IMR-90 (cell line): ENCODE measurements around the gene CTPS2. TPM values are rescaled to one million over a fixed set of nuclear protein-coding genes. Genes with fewer than 3 reads are reported as not detected.
A peak's percentile ranks its signal among the peaks of the same experiment; 100 is the strongest.

Experiments used
- ATAC-seq: fragments of 200-7000 bp; cut with Tn5 transposase; 2 replicates; pipeline ENCODE4 v1.9.1; 2020; ENCODE audit warnings: low read depth, mild to moderate bottlenecking, moderate library complexity
- BruUV-seq: library from RNA; stranded (reverse); fragments of 400-500 nt; replicated peaks from 2 replicates; lab custom pipeline; 2021; lab: Mats Ljungman, UMichigan
- CTCF ChIA-PET: fragments of 300-600 bp; formaldehyde crosslinking; extraction: SDS; loops from one replicate; lab custom pipeline; 2021; ENCODE audit warnings: antibody characterized with exemption; lab: Yijun Ruan, JAX
- POLR2A ChIA-PET: fragments of 300-600 bp; sonication (Branson Sonifier 250); formaldehyde crosslinking; loops from one replicate; lab custom pipeline; 2022; ENCODE audit warnings: antibody characterized with exemption; ENCODE audit not compliant: unreplicated experiment; lab: Charles Lee
- DNase-seq: peaks from one replicate; pipeline ENCODE4 v3.0.0; 2013
- H2AFZ ChIP-seq: replicated peaks from 2 replicates; pipeline ENCODE3; 2013; ENCODE audit warnings: low read length, mild to moderate bottlenecking; ENCODE audit not compliant: poor library complexity
- H2AK5ac ChIP-seq: 2 replicates; pipeline ENCODE4 v1.6.1; 2013; ENCODE audit warnings: low read depth, low read length, inconsistent platforms
- H2AK9ac ChIP-seq: replicated peaks from 2 replicates; pipeline ENCODE3; 2013; ENCODE audit warnings: mild to moderate bottlenecking, low read depth, low read length, moderate library complexity; ENCODE audit not compliant: poor library complexity
- H2BK120ac ChIP-seq: 2 replicates; pipeline ENCODE4 v1.6.1; 2013; ENCODE audit warnings: low read depth, low read length, inconsistent platforms
- H2BK15ac ChIP-seq: 3 replicates; pipeline ENCODE4 v1.6.1; 2013; ENCODE audit warnings: low read depth, low read length, inconsistent platforms
- H2BK20ac ChIP-seq: 2 replicates; pipeline ENCODE4 v1.6.1; 2013; ENCODE audit warnings: low read depth, mild to moderate bottlenecking, inconsistent platforms, low read length, moderate library complexity
- H2BK5ac ChIP-seq: 2 replicates; pipeline ENCODE4 v1.6.1; 2013; ENCODE audit warnings: mild to moderate bottlenecking, low read depth, low read length, inconsistent platforms; ENCODE audit not compliant: poor library complexity, severe bottlenecking
- H3K14ac ChIP-seq: replicated peaks from 2 replicates; pipeline ENCODE4 v1.6.1; 2013; ENCODE audit warnings: low read depth, low read length, inconsistent platforms
- H3K18ac ChIP-seq: 2 replicates; pipeline ENCODE4 v1.6.1; 2013; ENCODE audit warnings: low read depth, low read length, control low read depth
- H3K23ac ChIP-seq: 2 replicates; pipeline ENCODE4 v1.6.1; 2013; ENCODE audit warnings: low read depth, low read length, inconsistent platforms
- H3K27ac ChIP-seq: 2 replicates; pipeline ENCODE4 v1.5.1; 2013; ENCODE audit warnings: mild to moderate bottlenecking, control low read depth, low read length; ENCODE audit not compliant: insufficient read depth
- H3K27me3 ChIP-seq: 2 replicates; pipeline ENCODE4 v1.6.1; 2013; ENCODE audit warnings: low read length; ENCODE audit not compliant: control insufficient read depth, insufficient read depth
- H3K36me3 ChIP-seq: 2 replicates; pipeline ENCODE4 v1.6.1; 2013; ENCODE audit warnings: low read length, mixed read lengths; ENCODE audit not compliant: control insufficient read depth, insufficient read depth
- H3K4ac ChIP-seq: 2 replicates; pipeline ENCODE4 v1.6.1; 2013; ENCODE audit warnings: low read depth, low read length, inconsistent platforms
- H3K4me1 ChIP-seq: 2 replicates; pipeline ENCODE4 v1.6.1; 2013; ENCODE audit warnings: low read length, mixed read lengths; ENCODE audit not compliant: control insufficient read depth, insufficient read depth
- H3K4me2 ChIP-seq: 2 replicates; pipeline ENCODE4 v1.6.1; 2013; ENCODE audit warnings: low read depth, mild to moderate bottlenecking, control low read depth, low read length, moderate library complexity
- H3K4me3 ChIP-seq: 2 replicates; pipeline ENCODE4 v1.5.1; 2013; ENCODE audit warnings: low read depth, mild to moderate bottlenecking, control low read depth, low read length, moderate library complexity; ENCODE audit not compliant: insufficient read depth
- H3K56ac ChIP-seq: 2 replicates; pipeline ENCODE4 v1.6.1; 2013; ENCODE audit warnings: low read length, inconsistent platforms; ENCODE audit not compliant: insufficient read depth; ENCODE audit errors: extremely low read depth
- H3K79me1 ChIP-seq, 2 experiments: 2 replicates each; pipeline ENCODE4 v1.6.1; 2013; ENCODE audit warnings: low read length in 2 of 2, inconsistent platforms in 1 of 2, low read depth in 1 of 2
- H3K9ac ChIP-seq: 2 replicates; pipeline ENCODE4 v1.6.1; 2013; ENCODE audit warnings: low read depth, low read length, control low read depth
- H3K9me1 ChIP-seq: 2 replicates; pipeline ENCODE4 v1.6.1; 2013; ENCODE audit warnings: low read length, inconsistent platforms; ENCODE audit not compliant: insufficient read depth
- H3K9me3 ChIP-seq: 2 replicates; pipeline ENCODE4 v1.6.1; 2013; ENCODE audit warnings: low read length; ENCODE audit not compliant: control insufficient read depth, insufficient read depth
- H4K20me1 ChIP-seq: 2 replicates; pipeline ENCODE4 v1.6.1; 2013; ENCODE audit warnings: low read length, inconsistent platforms; ENCODE audit not compliant: insufficient read depth
- H4K5ac ChIP-seq: 2 replicates; pipeline ENCODE4 v1.6.1; 2013; ENCODE audit warnings: mild to moderate bottlenecking, low read depth, low read length, control low read depth
- H4K8ac ChIP-seq, 2 experiments: 2 replicates each; pipeline ENCODE4 v1.6.1; 2013; ENCODE audit warnings: low read depth in 2 of 2, low read length in 2 of 2, control low read depth in 1 of 2, inconsistent platforms in 1 of 2
- H4K91ac ChIP-seq: 2 replicates; pipeline ENCODE4 v1.6.1; 2013; ENCODE audit warnings: low read depth, low read length, inconsistent platforms; ENCODE audit not compliant: insufficient read depth
- BHLHE40 ChIP-seq: fragments of 150-350 bp; IDR thresholded peaks from 2 replicates; pipeline ENCODE4 v1.6.1; 2016; ENCODE audit warnings: mild to moderate bottlenecking, low read depth, low read length
- CEBPB ChIP-seq: IDR thresholded peaks from 2 replicates; pipeline ENCODE4 v1.6.1; 2012; ENCODE audit warnings: low read depth, low read length, improper control_type of control experiment
- CHD1 ChIP-seq: IDR thresholded peaks from 2 replicates; pipeline ENCODE4 v1.6.1; 2012; ENCODE audit warnings: low read depth, low read length, improper control_type of control experiment
- CTCF ChIP-seq: conservative IDR thresholded peaks from 2 replicates; pipeline ENCODE4 v1.5.1; 2012; ENCODE audit warnings: mild to moderate bottlenecking, low read depth, low read length, improper control_type of control experiment
- ELK1 ChIP-seq: fragments of 150-350 bp; IDR thresholded peaks from 2 replicates; pipeline ENCODE4 v1.6.1; 2016; ENCODE audit warnings: low read depth, mild to moderate bottlenecking, low read length, moderate library complexity, borderline replicate concordance
- FOS ChIP-seq: fragments of 150-350 bp; IDR thresholded peaks from 2 replicates; pipeline ENCODE4 v1.6.1; 2016; ENCODE audit warnings: low read depth, low read length
- MAFK ChIP-seq: IDR thresholded peaks from 2 replicates; pipeline ENCODE4 v1.6.1; 2012; ENCODE audit warnings: low read depth, low read length, improper control_type of control experiment
- MAZ ChIP-seq: IDR thresholded peaks from 2 replicates; pipeline ENCODE4 v1.6.1; 2012; ENCODE audit warnings: low read depth, mild to moderate bottlenecking, low read length, improper control_type of control experiment, moderate library complexity, borderline replicate concordance
- MXI1 ChIP-seq: IDR thresholded peaks from 2 replicates; pipeline ENCODE4 v1.6.1; 2012; ENCODE audit warnings: low read depth, mild to moderate bottlenecking, low read length, moderate library complexity, borderline replicate concordance
- NFE2L2 ChIP-seq: fragments of 150-350 bp; IDR thresholded peaks from 2 replicates; pipeline ENCODE4 v1.6.1; 2016; ENCODE audit warnings: low read depth, mild to moderate bottlenecking, low read length
- POLR2A ChIP-seq: IDR thresholded peaks from 2 replicates; pipeline ENCODE4 v1.6.1; 2012; ENCODE audit warnings: mild to moderate bottlenecking, low read depth, low read length
- RAD21 ChIP-seq: IDR thresholded peaks from 2 replicates; pipeline ENCODE4 v1.6.1; 2012; ENCODE audit warnings: low read length, improper control_type of control experiment
- RCOR1 ChIP-seq: IDR thresholded peaks from 2 replicates; pipeline ENCODE4 v1.6.1; 2012; ENCODE audit warnings: mild to moderate bottlenecking, low read length, improper control_type of control experiment; ENCODE audit not compliant: insufficient replicate concordance
- RFX5 ChIP-seq: IDR thresholded peaks from 2 replicates; pipeline ENCODE4 v1.8.0; 2012; ENCODE audit warnings: low read depth, mild to moderate bottlenecking, low read length, moderate library complexity
- SMC3 ChIP-seq: fragments of 150-350 bp; IDR thresholded peaks from 2 replicates; pipeline ENCODE4 v1.6.1; 2016; ENCODE audit warnings: low read depth, mild to moderate bottlenecking, antibody characterized with exemption, low read length, moderate library complexity
- USF2 ChIP-seq: fragments of 150-350 bp; IDR thresholded peaks from 2 replicates; pipeline ENCODE4 v1.6.1; 2017; ENCODE audit warnings: mild to moderate bottlenecking, antibody characterized with exemption, low read length, low read depth
- WGBS, 2 experiments: methylation state at CpG; one replicate each; pipeline versions ENCODE4 v1.1.5 to v1.1.7; 2013; ENCODE audit warnings: missing lambda C conversion rate in 2 of 2; ENCODE audit not compliant: insufficient read length in 1 of 2; ENCODE audit errors: extremely low coverage in 2 of 2; 5-methylcytosine and 5-hydroxymethylcytosine counted together
- dilution Hi-C: fragments of 300-500 bp; cut with HindIII; formaldehyde crosslinking; loops from one replicate; pipeline ENCODE4 v1.14.3; 2018; ENCODE audit warnings: low sequenced_read_pairs; ENCODE audit not compliant: unreplicated experiment
- in situ Hi-C: fragments of 300-500 bp; cut with MboI; formaldehyde crosslinking; loops from 3 replicates; pipeline ENCODE4 v1.14.3; 2019; ENCODE audit warnings: low sequenced_read_pairs, inconsistent platforms, mixed read lengths
- intact Hi-C: fragments of 100-400 bp; cut with micrococcal nuclease; formaldehyde crosslinking; loops from 2 replicates; pipeline ENCODE4 v1.10.0; 2022
- polyA plus RNA-seq, 3 experiments: library from polyadenylated mRNA; depleted of rRNA; stranded (reverse); fragments of >200 nt; gene quantifications; 2 replicates each; pipeline ENCODE4 v1.2.3, GENCODE V29; 2012; ENCODE audit warnings: low replicate concordance in 1 of 3
- total RNA-seq: library from RNA; depleted of rRNA; stranded (reverse); fragments of >200 nt; gene quantifications from 2 replicates; pipeline ENCODE4 v1.2.3, GENCODE V29; 2012

The CTPS2 gene
- total and polyA plus RNA-seq, 2 of the 4 experiments (the other 2 are of a cell fraction): 6.0 to 13.1 TPM

GRCh38 chrX:16722481-16722880, 10.0 kb upstream of the CTPS2 start:
- TF ChIP-seq SMC3 (no peak), MAZ (no peak), CEBPB (no peak), MXI1 (no peak), CTCF (no peak), NFE2L2 (no peak), RCOR1 (no peak), CHD1 (no peak), ELK1 (no peak), MAFK (no peak), BHLHE40 (no peak), RAD21 (no peak), RFX5 (no peak), POLR2A (no peak), USF2 (no peak), FOS (no peak)
- Histone ChIP-seq H3K4me2 (peak overlapping the region; percentile 48), H3K9me3 (no peaks in the 10 kb centered on the region), H3K56ac (no peak overlapping the region), H4K8ac (no peak overlapping the region), H2AK9ac (no peak overlapping the region), H3K27me3 (no peaks in the 10 kb centered on the region), H2AK5ac (no peak overlapping the region), H3K9ac (no peak overlapping the region), H3K14ac (no peak overlapping the region), H2BK15ac (no peak overlapping the region), H3K36me3 (no peaks in the 10 kb centered on the region), H3K4me1 (peaks cover 4% of the 10 kb centered on the region; the same call in 1 of the 2 replicates), H3K18ac (no peak overlapping the region; the same call in 1 of the 2 replicates), H4K20me1 (peaks cover 48% of the 10 kb centered on the region), H3K27ac (peak overlapping the region; percentile 23; the same call in 1 of the 2 replicates), H3K23ac (no peak overlapping the region), H2BK120ac (no peak overlapping the region), H2BK5ac (peak overlapping the region; percentile 46), H3K4ac (no peak overlapping the region), H3K4me3 (no peak overlapping the region), H4K5ac (no peak overlapping the region), H3K9me1 (peaks cover 9% of the 10 kb centered on the region), H3K79me1 (peaks cover 6 to 37% of the 10 kb centered on the region in 2 experiments; a peak in 3 of 4 replicates), H2BK20ac (no peak overlapping the region), H4K91ac (no peak overlapping the region), H2AFZ (no peak overlapping the region)
- dilution Hi-C loops: no loop called here
- ChIA-PET CTCF (no interaction called here), POLR2A (interaction anchor here (0.5 kb wide), 1 partner anchor 19 kb away, joined by 3 read pairs; no protein-coding TSS in a partner anchor)
- no CpG with 5 or more reads among the region's 4 CpGs for WGBS, 2 experiments
- BruUV-seq: no TSS peak
- peak; percentile 15 for DNase-seq
- no peak for ATAC-seq
- intact Hi-C loops: no loop called here
- in situ Hi-C loops: no loop called here
